ENCODE results near the gene ATXN10. TPM values are rescaled to one million over a fixed set of nuclear protein-coding genes. Genes with fewer than 3 reads are reported as not detected.

Gene ATXN10
- total and polyA plus RNA-seq, 2 experiments from 2014 or later = 99.0 to 163 TPM

DNA sequence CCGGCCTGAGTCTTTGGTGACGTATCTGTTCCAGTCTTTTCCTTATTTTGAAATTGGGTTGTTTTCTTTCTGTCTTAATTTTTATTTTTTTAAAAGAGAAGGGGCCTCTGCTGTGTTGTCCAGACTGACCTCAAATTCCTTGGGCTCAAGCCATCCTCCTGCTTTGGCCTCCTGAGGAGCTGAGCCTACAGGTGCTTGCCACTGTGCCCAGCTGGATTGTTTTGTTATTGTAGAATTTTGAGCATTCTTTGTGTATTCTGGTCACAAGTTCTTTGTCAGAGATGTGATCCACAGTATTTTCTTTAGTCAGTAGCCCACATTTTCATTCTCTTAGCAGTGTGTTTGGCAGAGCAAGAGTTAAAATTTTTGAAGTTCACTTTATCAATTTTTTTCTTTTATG is 100.1 kb downstream of the ATXN10 start:
- H3K4me2 ChIP-seq = no peak overlapping the region
- no peaks in the 10 kb centered on the region for H3K9me2 ChIP-seq (ENCODE audit: insufficient read depth)
- Mint-ChIP-seq H3K4me1 (peaks cover 40% of the 10 kb centered on the region), H3K36me3 (ENCODE audit: low read depth) (peaks cover 19% of the 10 kb centered on the region; the same call in 2 of the 3 replicates), H3K27ac (peak overlapping the region; percentile 50; the same call in 1 of the 2 replicates), H3K4me3 (no peak overlapping the region), H3K9me3 (no peaks in the 10 kb centered on the region; the same call in 2 of the 3 replicates), H3K27me3 (ENCODE audit: insufficient read depth, low read depth, poor library complexity) (peaks cover 5% of the 10 kb centered on the region)
- H3K4me3 ChIP-seq = no peak overlapping the region
- H3F3A ChIP-seq (replicated peaks; ENCODE audit: low read depth) = no peaks in the 10 kb centered on the region
- H3K27ac ChIP-seq (ENCODE audit: low read depth) = no peak overlapping the region
- DNase-seq (ENCODE audit: low spot score) (no peak), ATAC-seq (no peak)
- H4K20me1 ChIP-seq (replicated peaks; ENCODE audit: insufficient read depth) = no peaks in the 10 kb centered on the region; the same call in 1 of the 2 replicates
- no peak overlapping the region for H2AFZ ChIP-seq
- no peak for TF ChIP-seq ETS1 (IDR thresholded peaks at IDR 0.05)
- no peak for TF ChIP-seq CREB1 (CRISPR knock-in tag; IDR thresholded peaks at IDR 0.05; ENCODE audit: low read depth)
- no peak for TF ChIP-seq STAT1 (IDR thresholded peaks at IDR 0.05; ENCODE audit: unreplicated experiment)
- no peak for TF ChIP-seq EZH2 (IDR thresholded peaks at IDR 0.05; ENCODE audit: low read depth, unreplicated experiment)
- TF ChIP-seq, protein P1, sequence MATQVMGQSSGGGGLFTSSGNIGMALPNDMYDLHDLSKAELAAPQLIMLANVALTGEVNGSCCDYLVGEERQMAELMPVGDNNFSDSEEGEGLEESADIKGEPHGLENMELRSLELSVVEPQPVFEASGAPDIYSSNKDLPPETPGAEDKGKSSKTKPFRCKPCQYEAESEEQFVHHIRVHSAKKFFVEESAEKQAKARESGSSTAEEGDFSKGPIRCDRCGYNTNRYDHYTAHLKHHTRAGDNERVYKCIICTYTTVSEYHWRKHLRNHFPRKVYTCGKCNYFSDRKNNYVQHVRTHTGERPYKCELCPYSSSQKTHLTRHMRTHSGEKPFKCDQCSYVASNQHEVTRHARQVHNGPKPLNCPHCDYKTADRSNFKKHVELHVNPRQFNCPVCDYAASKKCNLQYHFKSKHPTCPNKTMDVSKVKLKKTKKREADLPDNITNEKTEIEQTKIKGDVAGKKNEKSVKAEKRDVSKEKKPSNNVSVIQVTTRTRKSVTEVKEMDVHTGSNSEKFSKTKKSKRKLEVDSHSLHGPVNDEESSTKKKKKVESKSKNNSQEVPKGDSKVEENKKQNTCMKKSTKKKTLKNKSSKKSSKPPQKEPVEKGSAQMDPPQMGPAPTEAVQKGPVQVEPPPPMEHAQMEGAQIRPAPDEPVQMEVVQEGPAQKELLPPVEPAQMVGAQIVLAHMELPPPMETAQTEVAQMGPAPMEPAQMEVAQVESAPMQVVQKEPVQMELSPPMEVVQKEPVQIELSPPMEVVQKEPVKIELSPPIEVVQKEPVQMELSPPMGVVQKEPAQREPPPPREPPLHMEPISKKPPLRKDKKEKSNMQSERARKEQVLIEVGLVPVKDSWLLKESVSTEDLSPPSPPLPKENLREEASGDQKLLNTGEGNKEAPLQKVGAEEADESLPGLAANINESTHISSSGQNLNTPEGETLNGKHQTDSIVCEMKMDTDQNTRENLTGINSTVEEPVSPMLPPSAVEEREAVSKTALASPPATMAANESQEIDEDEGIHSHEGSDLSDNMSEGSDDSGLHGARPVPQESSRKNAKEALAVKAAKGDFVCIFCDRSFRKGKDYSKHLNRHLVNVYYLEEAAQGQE (IDR thresholded peaks at IDR 0.05; ENCODE audit: unreplicated experiment) = no peak
- TF ChIP-seq ZNF462 (CRISPR knock-in tag; IDR thresholded peaks at IDR 0.05) = no peak
- TF ChIP-seq EZH2phosphoT487 (IDR thresholded peaks at IDR 0.05; ENCODE audit: unreplicated experiment) = no peak
- no peak for TF ChIP-seq POLR2AphosphoS5 (IDR thresholded peaks at IDR 0.05; ENCODE audit: low read depth)
- TF ChIP-seq JUNB (IDR thresholded peaks at IDR 0.05; ENCODE audit: unreplicated experiment) = no peak
- no peak for TF ChIP-seq ZNF331 (CRISPR knock-in tag; IDR thresholded peaks at IDR 0.05; ENCODE audit: low read depth)
- TF ChIP-seq NANOG (IDR thresholded peaks at IDR 0.05; ENCODE audit: borderline replicate concordance) = no peak
- TF ChIP-seq ZNF114 (CRISPR knock-in tag; IDR thresholded peaks at IDR 0.05) = no peak
- TF ChIP-seq, protein P2, sequence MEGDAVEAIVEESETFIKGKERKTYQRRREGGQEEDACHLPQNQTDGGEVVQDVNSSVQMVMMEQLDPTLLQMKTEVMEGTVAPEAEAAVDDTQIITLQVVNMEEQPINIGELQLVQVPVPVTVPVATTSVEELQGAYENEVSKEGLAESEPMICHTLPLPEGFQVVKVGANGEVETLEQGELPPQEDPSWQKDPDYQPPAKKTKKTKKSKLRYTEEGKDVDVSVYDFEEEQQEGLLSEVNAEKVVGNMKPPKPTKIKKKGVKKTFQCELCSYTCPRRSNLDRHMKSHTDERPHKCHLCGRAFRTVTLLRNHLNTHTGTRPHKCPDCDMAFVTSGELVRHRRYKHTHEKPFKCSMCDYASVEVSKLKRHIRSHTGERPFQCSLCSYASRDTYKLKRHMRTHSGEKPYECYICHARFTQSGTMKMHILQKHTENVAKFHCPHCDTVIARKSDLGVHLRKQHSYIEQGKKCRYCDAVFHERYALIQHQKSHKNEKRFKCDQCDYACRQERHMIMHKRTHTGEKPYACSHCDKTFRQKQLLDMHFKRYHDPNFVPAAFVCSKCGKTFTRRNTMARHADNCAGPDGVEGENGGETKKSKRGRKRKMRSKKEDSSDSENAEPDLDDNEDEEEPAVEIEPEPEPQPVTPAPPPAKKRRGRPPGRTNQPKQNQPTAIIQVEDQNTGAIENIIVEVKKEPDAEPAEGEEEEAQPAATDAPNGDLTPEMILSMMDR (conservative IDR thresholded peaks at IDR 0.05; ENCODE audit: low read depth in 2 of 2) = no peak
- no peaks in the 10 kb centered on the region for H3K27me3 ChIP-seq (ENCODE audit: insufficient read depth)
- H3K4me1 ChIP-seq (ENCODE audit: insufficient read depth) = peaks cover 20% of the 10 kb centered on the region
- no peaks in the 10 kb centered on the region for H3K36me3 ChIP-seq (ENCODE audit: insufficient read depth)
- peaks cover 30% of the 10 kb centered on the region for H3K79me2 ChIP-seq (replicated peaks; ENCODE audit: insufficient read depth)

Measured in GM23338 (cell line).